Panc1 (cell line): Measurements from ENCODE around the gene LIN9. TPM values are rescaled to one million over a fixed set of nuclear protein-coding genes. Genes with fewer than 3 reads are reported as not detected.

Experiments used
- ATAC-seq: fragments of 200-7000 bp; cut with Tn5 transposase; 2 replicates; pipeline ENCODE4 v1.9.1; 2020; ENCODE audit warnings: mild to moderate bottlenecking, moderate library complexity
- BruUV-seq: library from RNA; stranded (reverse); fragments of 400-500 nt; replicated peaks from 2 replicates; lab custom pipeline; 2021; lab: Mats Ljungman, UMichigan
- CTCF ChIA-PET: fragments of 300-600 bp; sonication (Branson Sonifier 250); formaldehyde crosslinking; loops from one replicate; lab custom pipeline; 2022; ENCODE audit warnings: antibody characterized with exemption; lab: Charles Lee
- POLR2A ChIA-PET: fragments of 300-600 bp; sonication (Branson Sonifier 250); formaldehyde crosslinking; loops from one replicate; lab custom pipeline; 2022; ENCODE audit warnings: antibody characterized with exemption; lab: Charles Lee
- DNase-seq: peaks from one replicate; pipeline ENCODE4 v3.0.0-alpha.2; 2010; ENCODE audit warnings: low read depth, low spot score
- H3K27ac ChIP-seq: 2 replicates; pipeline ENCODE4 v1.5.1; 2011; ENCODE audit warnings: mild to moderate bottlenecking, low read length, inconsistent platforms
- H3K27me3 ChIP-seq: fragments of 200-500 bp; sonication (Bioruptor generic); 2 replicates; pipeline ENCODE4 v1.6.0; 2014; ENCODE audit warnings: low read length, inconsistent platforms; ENCODE audit not compliant: control insufficient read depth, insufficient read depth
- H3K36me3 ChIP-seq: fragments of 200-500 bp; sonication (Bioruptor generic); 2 replicates; pipeline ENCODE4 v1.5.1; 2014; ENCODE audit warnings: inconsistent platforms, mild to moderate bottlenecking, low read length, moderate library complexity; ENCODE audit not compliant: control insufficient read depth, insufficient read depth
- H3K4me1 ChIP-seq: 2 replicates; pipeline ENCODE4 v1.5.1; 2011; ENCODE audit warnings: inconsistent platforms, mild to moderate bottlenecking, low read length, moderate library complexity; ENCODE audit not compliant: control insufficient read depth, insufficient read depth
- H3K4me3 ChIP-seq, 2 experiments: 2 replicates each; pipeline ENCODE4 v1.5.1; 2011 to 2012; ENCODE audit warnings: low read depth in 2 of 2, low read length in 2 of 2, mild to moderate bottlenecking in 2 of 2, inconsistent platforms in 1 of 2, moderate library complexity in 1 of 2
- H3K9me3 ChIP-seq: fragments of 200-500 bp; sonication (Bioruptor generic); 2 replicates; pipeline ENCODE4 v1.5.1; 2014; ENCODE audit warnings: low read depth, mild to moderate bottlenecking, inconsistent platforms, low read length, moderate library complexity; ENCODE audit not compliant: control insufficient read depth, insufficient read depth
- CTCF ChIP-seq: fragments of 450-650 bp; IDR thresholded peaks from 2 replicates; pipeline ENCODE4 v1.5.1; 2017; ENCODE audit warnings: mild to moderate bottlenecking
- POLR2AphosphoS5 ChIP-seq: IDR thresholded peaks from 2 replicates; pipeline ENCODE4 v1.6.1; 2012; ENCODE audit warnings: mild to moderate bottlenecking, low read depth, low read length, moderate library complexity
- REST ChIP-seq, 2 experiments: IDR thresholded peaks; 2 replicates each; pipeline ENCODE4 v1.6.1; 2011 to 2012; ENCODE audit warnings: low read depth in 2 of 2, control low read depth in 1 of 2, low read length in 1 of 2, mild to moderate bottlenecking in 1 of 2, moderate library complexity in 1 of 2; ENCODE audit not compliant: insufficient read depth in 1 of 2
- SIN3A ChIP-seq: IDR thresholded peaks from 2 replicates; pipeline ENCODE4 v1.6.1; 2012; ENCODE audit warnings: low read depth, mild to moderate bottlenecking, low read length, moderate library complexity, borderline replicate concordance; ENCODE audit not compliant: insufficient read depth
- TCF7L2 ChIP-seq: IDR thresholded peaks from 2 replicates; pipeline ENCODE4 v1.6.1; 2011; ENCODE audit warnings: mild to moderate bottlenecking, low read depth, low read length, inconsistent platforms
- in situ Hi-C: cut with HindIII; loops from 2 replicates; pipeline ENCODE4 v1.10.0; 2016; ENCODE audit warnings: low sequenced_read_pairs, low pct_unique_long_range_greater_than_20kb
- intact Hi-C: fragments of 100-400 bp; cut with micrococcal nuclease; formaldehyde crosslinking; loops from one replicate; pipeline ENCODE4 v1.10.0; 2022; ENCODE audit not compliant: unreplicated experiment
- total RNA-seq: library from RNA; stranded (reverse); gene quantifications from one replicate; pipeline ENCODE4 v1.2.1, GENCODE V29; 2021; ENCODE audit not compliant: unreplicated experiment

The LIN9 gene
- total RNA-seq, 1 experiment from 2014 or later: 11.4 TPM

DNA sequence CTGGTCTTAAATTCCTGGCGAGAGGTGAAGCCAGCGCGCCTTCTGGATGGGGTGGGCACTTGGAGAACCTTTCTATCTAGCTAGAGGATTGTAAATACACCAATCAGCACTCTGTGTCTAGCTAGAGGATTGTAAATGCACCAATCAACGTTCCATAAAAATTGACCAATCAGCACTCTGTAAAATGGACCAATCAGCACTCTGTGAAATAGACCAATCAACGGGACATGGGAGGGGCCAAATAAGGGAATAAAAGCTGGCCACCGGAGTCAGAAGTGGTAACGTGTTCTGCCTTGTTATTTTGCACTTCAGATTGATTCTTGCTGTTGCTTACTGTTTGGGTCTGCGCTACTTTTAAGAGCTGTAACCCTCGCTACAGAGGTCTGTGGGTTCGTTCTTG is 12.0 kb upstream of the LIN9 start:
- DNase-seq (no peak), ATAC-seq (no peak)
- Histone ChIP-seq H3K4me1 (no peaks in the 10 kb centered on the region), H3K27ac (no peak overlapping the region), H3K27me3 (no peaks in the 10 kb centered on the region), H3K36me3 (no peaks in the 10 kb centered on the region), H3K9me3 (no peaks in the 10 kb centered on the region), H3K4me3 (no peak overlapping the region)
- BruUV-seq: no TSS peak
- ChIA-PET CTCF (interaction anchor here (0.5 kb wide), 1 partner anchor 20 kb away, joined by 9 read pairs; no protein-coding TSS in a partner anchor), POLR2A (interaction anchor here (0.6 kb wide), 1 partner anchor 72 kb away, joined by 5 read pairs; no protein-coding TSS in a partner anchor)
- in situ Hi-C loops: no loop called here
- TF ChIP-seq TCF7L2: no peak
- no peak for TF ChIP-seq POLR2AphosphoS5
- TF ChIP-seq SIN3A: no peak
- TF ChIP-seq CTCF: no peak
- TF ChIP-seq REST (IDR thresholded peaks at IDR 0.05; ENCODE audit: insufficient read depth in 1 of 2, low read depth in 2 of 2, low read length in 1 of 2): no peak
- intact Hi-C loops: no loop called here

DNA sequence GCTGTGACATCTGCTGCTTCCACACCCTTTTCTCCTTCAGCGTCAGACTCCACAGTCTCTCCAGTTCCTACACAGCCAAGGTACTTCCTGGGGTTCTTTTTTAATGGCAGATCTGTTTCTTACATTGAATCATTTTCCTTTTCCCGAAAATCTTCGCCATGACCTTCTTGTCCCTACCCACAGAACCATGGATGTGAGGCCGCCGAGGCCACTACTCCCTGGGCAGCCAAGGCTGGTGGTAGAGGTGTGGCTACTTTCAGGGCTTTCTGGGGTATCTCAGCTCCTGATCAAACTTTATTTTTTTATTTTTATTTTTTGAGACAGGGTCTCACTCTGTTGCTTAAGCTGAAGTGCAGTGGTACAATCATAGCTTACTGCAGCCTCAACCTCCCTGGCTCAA is 9.5 kb upstream of the LIN9 start:
- BruUV-seq: no TSS peak
- Histone ChIP-seq H3K36me3 (no peaks in the 10 kb centered on the region), H3K9me3 (no peaks in the 10 kb centered on the region), H3K4me1 (no peaks in the 10 kb centered on the region), H3K27me3 (no peaks in the 10 kb centered on the region), H3K4me3 (no peak overlapping the region), H3K27ac (no peak overlapping the region)
- TF ChIP-seq TCF7L2: no peak
- no peak for TF ChIP-seq REST (IDR thresholded peaks at IDR 0.05; ENCODE audit: insufficient read depth in 1 of 2, low read depth in 2 of 2, low read length in 1 of 2)
- TF ChIP-seq SIN3A: no peak
- no peak for TF ChIP-seq POLR2AphosphoS5
- TF ChIP-seq CTCF: no peak
- no peak for ATAC-seq
- ChIA-PET POLR2A (no interaction called here), CTCF (no interaction called here)
- intact Hi-C loops: no loop called here
- no peak for DNase-seq
- in situ Hi-C loops: no loop called here
